K562 (cell line): Measurements from ENCODE around the gene IRF9. TPM values are rescaled to one million over a fixed set of nuclear protein-coding genes. Genes with fewer than 3 reads are reported as not detected.
A peak's percentile ranks its signal among the peaks of the same experiment; 100 is the strongest.

Experiments used
- ARID4B ChIP-seq: sonication (generic); formaldehyde crosslinking; IDR thresholded peaks from 2 replicates; pipeline ENCODE4 v1.8.0; 2022; ENCODE audit warnings: mild to moderate bottlenecking, missing genetic modification reagents
- BRD9 ChIP-seq: fragments of 450-650 bp; IDR thresholded peaks from 2 replicates; pipeline ENCODE4 v1.6.1; 2018; ENCODE audit warnings: low read depth; ENCODE audit not compliant: partially characterized antibody
- CREB3 ChIP-seq: fragments of 450-650 bp; conservative IDR thresholded peaks from 2 replicates; pipeline ENCODE4 v1.6.1; 2016; ENCODE audit warnings: missing genetic modification characterization, low read depth, mild to moderate bottlenecking, missing compliant biosample characterization, moderate library complexity
- CUX1 ChIP-seq: fragments of 200-800 bp; sonication (Bioruptor generic); IDR thresholded peaks from 2 replicates; pipeline ENCODE4 v1.6.1; 2016; ENCODE audit warnings: missing genetic modification characterization, missing compliant biosample characterization
- DMBX1 ChIP-seq: fragments of 250-450 bp; sonication (Bioruptor Pico); IDR thresholded peaks from 2 replicates; pipeline ENCODE4 v1.8.0; 2022; ENCODE audit warnings: inconsistent platforms, mild to moderate bottlenecking, moderate library complexity, borderline replicate concordance
- ESRRB ChIP-seq: fragments of 250-450 bp; sonication (Bioruptor Pico); IDR thresholded peaks from 2 replicates; pipeline ENCODE4 v1.5.0; 2020; ENCODE audit warnings: mild to moderate bottlenecking, moderate library complexity, borderline replicate concordance
- FOXA3 ChIP-seq, 2 experiments: fragments of 450-650 bp in 1 of 2; sonication (generic) in 1 of 2; formaldehyde crosslinking; IDR thresholded peaks in 1 of 2; conservative IDR thresholded peaks in 1 of 2; 2 replicates each; pipeline versions ENCODE4 v1.4.0 to v1.8.0; 2020 to 2022; ENCODE audit warnings: mild to moderate bottlenecking in 2 of 2, missing genetic modification reagents in 1 of 2
- HDAC3 ChIP-seq: fragments of 450-650 bp; IDR thresholded peaks from 2 replicates; pipeline ENCODE4 v1.6.1; 2018; ENCODE audit warnings: borderline replicate concordance, mild to moderate bottlenecking, moderate library complexity; ENCODE audit not compliant: partially characterized antibody
- L3MBTL2 ChIP-seq: fragments of 450-650 bp; IDR thresholded peaks from 2 replicates; pipeline ENCODE4 v1.6.1; 2016; ENCODE audit warnings: mild to moderate bottlenecking, moderate library complexity
- MAFF ChIP-seq: IDR thresholded peaks from 2 replicates; pipeline ENCODE4 v1.6.1; 2012; ENCODE audit warnings: low read length, improper control_type of control experiment
- SRSF7 ChIP-seq: fragments of 200-400 bp; formaldehyde crosslinking; optimal IDR thresholded peaks from 2 replicates; pipeline ENCODE3; 2017; ENCODE audit warnings: mild to moderate bottlenecking, low read depth, low read length
- ZBTB1 ChIP-seq: sonication (generic); formaldehyde crosslinking; IDR thresholded peaks from 2 replicates; pipeline ENCODE4 v1.8.1; 2023; ENCODE audit warnings: missing genetic modification reagents, low read depth, mild to moderate bottlenecking, borderline replicate concordance
- ZBTB7A ChIP-seq: IDR thresholded peaks from 2 replicates; pipeline ENCODE4 v1.6.1; 2011; ENCODE audit warnings: low read depth, mild to moderate bottlenecking, low read length, moderate library complexity, borderline replicate concordance; ENCODE audit not compliant: control insufficient read depth
- ZC3H8 ChIP-seq: fragments of 450-650 bp; IDR thresholded peaks from 2 replicates; pipeline ENCODE4 v1.6.1; 2017
- ZNF232 ChIP-seq: sonication (generic); formaldehyde crosslinking; IDR thresholded peaks from 2 replicates; pipeline ENCODE4 v1.8.0; 2022; ENCODE audit warnings: mild to moderate bottlenecking, missing genetic modification reagents
- polyA plus RNA-seq, 8 experiments: library from polyadenylated mRNA; depleted of rRNA in 4 of 8; stranded (reverse) in 5 of 8; unstranded in 3 of 8; fragments of >200 nt; fragmentation: Nextera tagmentation in 2 of 8; fragmentation: Illumina TruSeq in 1 of 8; extraction: Ambion mirVana in 2 of 8; extraction: Trizol in 1 of 8; gene quantifications; 2 replicates each; pipeline versions ENCODE4 v1.2.1 to v1.2.3, GENCODE V29; 2011 to 2014; ENCODE audit warnings: inconsistent platforms in 1 of 8, missing spikeins in 1 of 8
- total RNA-seq, 7 experiments: library from RNA; depleted of rRNA in 6 of 7; stranded (reverse); fragments of >200 nt in 6 of 7; fragmentation: Illumina TruSeq in 2 of 7; extraction: Trizol in 2 of 7; gene quantifications; 2 replicates each; pipeline versions ENCODE4 v1.2.1 to v1.2.3, GENCODE V29; 2011 to 2021; ENCODE audit warnings: low replicate concordance in 1 of 7

The IRF9 gene
- total and polyA plus RNA-seq, 9 of the 15 experiments (the other 6 are each of a cell fraction or from before 2014, with no cell fraction given), result 0.79 to 14.8 (median 6.1) TPM

- TF ChIP-seq ARID4B (peak; percentile 95), ZBTB1 (CRISPR knock-in tag) (peak; percentile 55; the same call in 1 of the 2 replicates), MAFF (no peak), CUX1 (CRISPR knock-in tag) (no peak), CREB3 (tag) (no peak), ESRRB (CRISPR knock-in tag) (no peak), ZNF232 (CRISPR knock-in tag) (no peak), DMBX1 (CRISPR knock-in tag) (no peak), L3MBTL2 (peak; percentile 94), BRD9 (no peak), ZC3H8 (no peak), ZBTB7A (peak; percentile 94), SRSF7 (no peak), HDAC3 (peak; percentile 84), FOXA3 (CRISPR knock-in tag; conservative IDR thresholded peaks at IDR 0.05 in 1 of 2, IDR thresholded peaks at IDR 0.05 in 1 of 2) (peak; percentile 6 to 94; a peak in 2 of 4 replicates)
Measured at GRCh38 chr14:24114532-24115421, 46.3 kb upstream of the IRF9 start, which contains the start of the genes DCAF11 and NRL (continued).
